Activated B cell treated with CpG ODN at 0.5 μM for 24 hours (primary cell): ENCODE results near the gene INHBB. TPM values are rescaled to one million over a fixed set of nuclear protein-coding genes. Genes with fewer than 3 reads are reported as not detected.

Source experiments
- ATAC-seq: fragments of 200-7000 bp; cut with Tn5 transposase; one replicate; pipeline ENCODE4 v1.10.0; 2021; ENCODE audit warnings: low read depth, mild to moderate bottlenecking, moderate library complexity
- CTCF ChIA-PET: fragments of 350-600 bp; sonication (Branson Sonifier 250); formaldehyde crosslinking; loops from one replicate; lab custom pipeline; 2021; ENCODE audit warnings: antibody characterized with exemption; lab: Charles Lee
- POLR2A ChIA-PET: fragments of 350-600 bp; sonication (Branson Sonifier 250); formaldehyde crosslinking; loops from one replicate; lab custom pipeline; 2021; ENCODE audit warnings: antibody characterized with exemption; lab: Charles Lee
- DNase-seq: peaks from one replicate; pipeline ENCODE4 v3.0.0; 2022
- H3K27ac Mint-ChIP-seq: one replicate; pipeline ENCODE4 v1.8.0; 2020; ENCODE audit warnings: mixed read lengths
- H3K27me3 Mint-ChIP-seq: one replicate; pipeline ENCODE4 v1.8.0; 2021; ENCODE audit warnings: mixed read lengths
- H3K36me3 Mint-ChIP-seq: one replicate; pipeline ENCODE4 v1.8.0; 2021; ENCODE audit warnings: low read depth, mixed read lengths
- H3K4me1 Mint-ChIP-seq: one replicate; pipeline ENCODE4 v1.8.0; 2021; ENCODE audit warnings: mixed read lengths
- H3K4me3 Mint-ChIP-seq: one replicate; pipeline ENCODE4 v1.8.0; 2020; ENCODE audit warnings: mild to moderate bottlenecking, mixed read lengths
- H3K9me3 Mint-ChIP-seq: one replicate; pipeline ENCODE4 v1.8.0; 2020; ENCODE audit warnings: mixed read lengths
- CTCF ChIP-seq: fragments of 200-600 bp; IDR thresholded peaks from one replicate; pipeline ENCODE4 v1.8.0; 2022; ENCODE audit warnings: antibody characterized with exemption, mild to moderate bottlenecking
- intact Hi-C: fragments of 100-400 bp; cut with micrococcal nuclease; formaldehyde crosslinking; loops from one replicate; pipeline ENCODE4 v1.15.1; 2024
- total RNA-seq: library from RNA; stranded (reverse); gene quantifications from 2 replicates; pipeline ENCODE4 v1.2.3, GENCODE V29; 2022

Gene INHBB
- total RNA-seq, 1 donor from 2014 or later, result not detected

- H3K4me3 Mint-ChIP-seq, result no peak overlapping the region
- H3K36me3 Mint-ChIP-seq, result no peaks in the 10 kb centered on the region
- no peak for DNase-seq
- no peak overlapping the region for H3K27ac Mint-ChIP-seq
- intact Hi-C loops, result no loop called here
- ChIA-PET CTCF (no interaction called here), POLR2A (no interaction called here)
- no peaks in the 10 kb centered on the region for H3K9me3 Mint-ChIP-seq
- H3K27me3 Mint-ChIP-seq, result peaks cover 12% of the 10 kb centered on the region
- TF ChIP-seq CTCF, result no peak
- no peak for ATAC-seq
- no peaks in the 10 kb centered on the region for H3K4me1 Mint-ChIP-seq
Observed at GRCh38 chr2:120368086-120368485, 22.1 kb downstream of the INHBB start.

DNA sequence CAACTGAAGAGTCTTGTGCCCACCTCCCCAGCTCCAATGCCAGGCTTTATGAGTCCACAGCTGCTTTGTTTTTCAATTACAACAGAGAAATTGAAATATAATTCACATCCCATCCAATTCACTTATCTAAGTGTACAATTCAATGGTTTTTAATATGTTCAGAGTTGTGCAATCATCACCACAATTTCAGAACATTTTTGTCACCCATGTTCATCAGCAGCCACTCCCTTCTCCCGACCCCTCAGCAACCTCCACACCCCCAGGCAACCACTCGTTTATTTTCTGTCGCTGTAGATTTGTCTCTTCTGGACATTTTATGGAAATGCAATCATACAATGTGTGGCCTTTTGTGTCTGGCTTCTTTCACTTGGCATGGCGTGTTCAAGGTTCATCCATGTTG is 23.3 kb downstream of the INHBB start:
- ATAC-seq, result no peak
- H3K9me3 Mint-ChIP-seq, result no peaks in the 10 kb centered on the region
- CTCF ChIA-PET, result no interaction called here

GRCh38 chr2:120371969-120372625 is 26.2 kb downstream of the INHBB start:
- ChIA-PET POLR2A (no interaction called here), CTCF (no interaction called here)
- DNase-seq (no peak), ATAC-seq (no peak)
- Mint-ChIP-seq H3K4me3 (no peak overlapping the region), H3K36me3 (no peaks in the 10 kb centered on the region), H3K27me3 (peaks cover 3% of the 10 kb centered on the region), H3K27ac (no peak overlapping the region), H3K9me3 (no peaks in the 10 kb centered on the region), H3K4me1 (no peaks in the 10 kb centered on the region)
- intact Hi-C loops, result no loop called here
- TF ChIP-seq CTCF, result no peak

More for the DNA sequence above, 23.3 kb downstream of the INHBB start:
- H3K36me3 Mint-ChIP-seq, result no peaks in the 10 kb centered on the region
- no peak overlapping the region for H3K4me3 Mint-ChIP-seq
- POLR2A ChIA-PET, result no interaction called here
- intact Hi-C loops, result no loop called here
- no peak for DNase-seq
- no peak overlapping the region for H3K27ac Mint-ChIP-seq
- H3K4me1 Mint-ChIP-seq, result no peaks in the 10 kb centered on the region
- H3K27me3 Mint-ChIP-seq, result peaks cover 12% of the 10 kb centered on the region
- TF ChIP-seq CTCF, result no peak

- Mint-ChIP-seq H3K27me3 (peaks cover 7% of the 10 kb centered on the region), H3K4me3 (no peak overlapping the region), H3K27ac (no peak overlapping the region), H3K9me3 (no peaks in the 10 kb centered on the region), H3K36me3 (no peaks in the 10 kb centered on the region), H3K4me1 (no peaks in the 10 kb centered on the region)
- POLR2A ChIA-PET, result no interaction called here
- CTCF ChIA-PET, result no interaction called here
- intact Hi-C loops, result no loop called here
- TF ChIP-seq CTCF, result no peak
- ATAC-seq, result no peak
- DNase-seq, result no peak
Observed at GRCh38 chr2:120372816-120373215, 26.9 kb downstream of the INHBB start.

DNA sequence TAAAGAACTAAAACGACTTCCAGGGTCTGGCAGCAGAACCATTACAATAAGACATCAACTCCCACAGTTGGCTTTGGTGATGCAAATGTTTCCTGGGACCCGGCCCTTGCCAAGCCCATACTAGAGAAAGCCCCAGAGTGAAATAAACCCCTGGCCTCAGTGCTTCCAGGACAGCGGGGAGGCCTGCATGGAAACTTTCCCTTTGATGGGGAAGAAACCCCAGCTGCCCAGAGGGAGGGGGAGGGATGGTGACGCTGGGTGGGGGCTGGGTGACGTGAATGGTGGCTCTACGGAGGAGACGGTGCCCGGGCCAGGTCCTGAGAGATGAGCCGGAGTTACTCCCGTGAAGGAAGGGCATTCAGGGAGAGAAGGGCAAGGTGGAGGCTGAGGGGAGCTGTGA is 27.5 kb downstream of the INHBB start:
- H3K36me3 Mint-ChIP-seq, result no peaks in the 10 kb centered on the region
- H3K27ac Mint-ChIP-seq, result no peak overlapping the region
- intact Hi-C loops, result no loop called here
- H3K4me1 Mint-ChIP-seq, result no peaks in the 10 kb centered on the region
- no peaks in the 10 kb centered on the region for H3K9me3 Mint-ChIP-seq
- ATAC-seq, result no peak
- H3K27me3 Mint-ChIP-seq, result peaks cover 10% of the 10 kb centered on the region
- ChIA-PET CTCF (no interaction called here), POLR2A (no interaction called here)
- TF ChIP-seq CTCF, result no peak
- no peak for DNase-seq
- H3K4me3 Mint-ChIP-seq, result no peak overlapping the region
